ENCODE results near the gene GPT2. TPM values are rescaled to one million over a fixed set of nuclear protein-coding genes. Genes with fewer than 3 reads are reported as not detected.

GPT2 gene
- polyA plus RNA-seq, 3 donors, result 0.98 to 1.5 (median 1.4) TPM

GRCh38 chr16:46928811-46929210 lies 44.6 kb downstream of the GPT2 start:
- Histone ChIP-seq H3K4me3 (replicated peaks in 1 of 3; ENCODE audit: low read depth in 2 of 3, low read length in 3 of 3) (no peak overlapping the region), H3K27me3 (ENCODE audit: control insufficient read depth in 2 of 2, insufficient read depth in 2 of 2, low read length in 2 of 2) (no peaks in the 10 kb centered on the region), H3K4me1 (ENCODE audit: control insufficient read depth in 1 of 2, insufficient read depth in 2 of 2, low read length in 2 of 2) (peaks cover 4 to 13% of the 10 kb centered on the region in 2 donors), H2AFZ (ENCODE audit: insufficient read depth, low read depth, low read length, poor library complexity, severe bottlenecking) (no peak overlapping the region), H3K4me2 (replicated peaks; ENCODE audit: extremely low read depth, low read length, poor library complexity, severe bottlenecking) (no peak overlapping the region), H4K20me1 (ENCODE audit: insufficient read depth, low read length) (no peaks in the 10 kb centered on the region), H3K9me3 (replicated peaks in 1 of 2; ENCODE audit: control insufficient read depth in 1 of 2, insufficient read depth in 1 of 2, low read length in 2 of 2) (no peaks in the 10 kb centered on the region), H3K9ac (ENCODE audit: insufficient read depth, low read length, poor library complexity, severe bottlenecking) (no peak overlapping the region), H3K79me2 (ENCODE audit: insufficient read depth, low read length) (no peaks in the 10 kb centered on the region), H3K36me3 (replicated peaks in 1 of 2; ENCODE audit: control insufficient read depth in 1 of 2, insufficient read depth in 2 of 2, low read length in 2 of 2) (peaks cover 10 to 26% of the 10 kb centered on the region in 2 donors), H3K27ac (ENCODE audit: low read depth in 1 of 2, low read length in 2 of 2) (no peak overlapping the region)
- Mint-ChIP-seq H3K4me3 (no peak overlapping the region), H3K36me3 (peaks cover 22 to 33% of the 10 kb centered on the region in 2 donors), H3K4me1 (peaks cover 10% of the 10 kb centered on the region), H3K27ac (no peak overlapping the region), H3K9me3 (no peaks in the 10 kb centered on the region), H3K27me3 (ENCODE audit: low read depth in 3 of 3) (peaks cover 0 to 6% (median 2%) of the 10 kb centered on the region in 3 donors)
- 80% methylated on average over 13 of the region's 15 CpGs for WGBS (ENCODE audit: insufficient coverage)
- TF ChIP-seq CTCF (IDR thresholded peaks at IDR 0.05), result no peak
- no peak for DNase-seq
- intact Hi-C loops (cut with micrococcal nuclease), result no loop called here

DNA sequence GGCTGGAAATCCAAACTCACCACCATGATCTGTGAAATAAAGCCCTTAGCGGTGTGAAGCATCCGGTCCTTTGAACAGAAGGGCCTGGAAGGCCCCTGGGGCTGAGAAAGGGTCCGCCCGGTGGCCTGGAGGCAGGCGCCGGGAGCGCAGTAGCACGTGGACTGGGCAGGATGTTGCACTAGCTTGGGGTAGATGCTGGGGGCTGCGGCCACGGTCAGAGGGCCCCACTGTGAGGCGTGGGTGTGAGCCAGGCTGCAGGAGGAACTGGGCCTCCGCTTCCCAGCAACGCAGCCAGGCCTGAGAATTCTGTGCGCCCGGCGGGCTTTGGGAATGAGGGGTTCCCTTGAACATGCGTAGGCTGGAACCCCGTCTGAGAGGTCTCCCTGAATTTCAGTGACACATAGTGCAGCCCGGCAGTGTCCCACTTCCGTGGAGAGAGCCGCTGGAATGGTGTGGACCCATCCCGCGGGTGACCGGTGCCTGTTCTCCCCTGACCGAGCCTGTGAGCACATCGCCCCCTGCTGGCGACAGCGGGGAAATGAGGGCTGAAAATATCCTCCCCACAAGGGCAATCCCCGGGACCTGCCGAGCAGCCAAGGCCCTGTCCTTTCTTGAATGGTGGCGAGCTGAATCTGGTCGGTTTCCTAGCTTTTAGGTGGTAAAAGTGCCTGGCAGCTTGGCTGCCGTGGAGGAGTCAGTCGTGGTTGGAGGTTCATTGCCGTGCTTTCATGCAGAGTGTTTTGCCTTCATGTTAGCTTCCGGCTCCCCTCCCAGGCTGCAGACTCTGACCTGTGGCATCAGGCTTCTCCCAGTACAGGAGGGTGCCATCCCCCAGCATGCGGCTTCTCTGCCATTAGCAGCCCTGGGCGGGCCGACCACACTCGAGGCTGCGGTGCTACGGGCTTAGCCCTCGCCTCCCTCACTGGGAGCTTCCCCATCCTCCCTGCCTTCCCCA lies 45.5 kb downstream of the GPT2 start:
- TF ChIP-seq CTCF (IDR thresholded peaks at IDR 0.05), result peak; percentile 96
- intact Hi-C loops (cut with micrococcal nuclease), result no loop called here
- Histone ChIP-seq H3K27me3 (ENCODE audit: control insufficient read depth in 2 of 2, insufficient read depth in 2 of 2, low read length in 2 of 2) (no peaks in the 10 kb centered on the region), H3K27ac (ENCODE audit: low read depth in 1 of 2, low read length in 2 of 2) (no peak overlapping the region), H3K79me2 (ENCODE audit: insufficient read depth, low read length) (no peaks in the 10 kb centered on the region), H2AFZ (ENCODE audit: insufficient read depth, low read depth, low read length, poor library complexity, severe bottlenecking) (peak overlapping the region; percentile 19), H3K4me2 (replicated peaks; ENCODE audit: extremely low read depth, low read length, poor library complexity, severe bottlenecking) (no peak overlapping the region), H3K9ac (ENCODE audit: insufficient read depth, low read length, poor library complexity, severe bottlenecking) (no peak overlapping the region), H3K36me3 (replicated peaks in 1 of 2; ENCODE audit: control insufficient read depth in 1 of 2, insufficient read depth in 2 of 2, low read length in 2 of 2) (peaks cover 8 to 17% of the 10 kb centered on the region in 2 donors), H4K20me1 (ENCODE audit: insufficient read depth, low read length) (no peaks in the 10 kb centered on the region), H3K4me1 (ENCODE audit: control insufficient read depth in 1 of 2, insufficient read depth in 2 of 2, low read length in 2 of 2) (peaks cover 4 to 13% of the 10 kb centered on the region in 2 donors), H3K9me3 (replicated peaks in 1 of 2; ENCODE audit: control insufficient read depth in 1 of 2, insufficient read depth in 1 of 2, low read length in 2 of 2) (no peaks in the 10 kb centered on the region), H3K4me3 (replicated peaks in 1 of 3; ENCODE audit: low read depth in 2 of 3, low read length in 3 of 3) (no peak overlapping the region)
- H3K4me3 Mint-ChIP-seq, result peak overlapping the region in 1 of 2 donors; percentile 21
- H3K9me3 Mint-ChIP-seq, result no peaks in the 10 kb centered on the region
- H3K27me3 Mint-ChIP-seq (ENCODE audit: low read depth in 3 of 3), result peaks cover 0 to 6% (median 2%) of the 10 kb centered on the region in 3 donors
- H3K4me1 Mint-ChIP-seq, result peaks cover 10% of the 10 kb centered on the region
- peaks cover 15 to 25% of the 10 kb centered on the region in 2 donors for H3K36me3 Mint-ChIP-seq
- H3K27ac Mint-ChIP-seq, result no peak overlapping the region
- whole genome bisulfite sequencing (ENCODE audit: insufficient coverage), result 86% methylated on average over 23 of the region's 43 CpGs
- DNase-seq, result peak; percentile 47 to 64 (median 51)
